SK-N-SH (cell line): ENCODE results near the gene LSM3. TPM values are rescaled to one million over a fixed set of nuclear protein-coding genes. Genes with fewer than 3 reads are reported as not detected.

Experiments used
- CTCF ChIA-PET: fragments of 300-600, 350-600 bp; formaldehyde crosslinking; extraction: SDS; loops from one replicate; lab custom pipeline; 2021; lab: Yijun Ruan, JAX
- POLR2A ChIA-PET: fragments of 350-600 bp; sonication (Branson Sonifier 250); formaldehyde crosslinking; extraction: SDS; loops from one replicate; lab custom pipeline; 2020; ENCODE audit warnings: antibody characterized with exemption, inconsistent platforms; lab: Yijun Ruan, JAX
- DNase-seq: peaks from one replicate; pipeline ENCODE4 v3.0.0; 2012
- H2AFZ ChIP-seq: fragments of 200-600 bp; sonication (generic); 2 replicates; pipeline ENCODE4 v1.8.1; 2016; ENCODE audit warnings: antibody characterized with exemption, mild to moderate bottlenecking, low read depth
- H3F3A ChIP-seq: fragments of 200-600 bp; sonication (generic); replicated peaks from 2 replicates; pipeline ENCODE3; 2016; ENCODE audit warnings: antibody characterized with exemption, mild to moderate bottlenecking; ENCODE audit not compliant: insufficient read depth
- H3K27ac ChIP-seq, 2 experiments: fragments of 200-500 bp in 1 of 2; fragments of 200-600 bp in 1 of 2; sonication (Bioruptor generic) in 1 of 2; sonication (generic), shearing (Covaris generic) in 1 of 2; 2 replicates each; pipeline versions ENCODE4 v1.5.1 to v1.6.1; 2014 to 2016; ENCODE audit warnings: low read depth in 2 of 2, inconsistent platforms in 1 of 2, low read length in 1 of 2, mild to moderate bottlenecking in 1 of 2, mixed read lengths in 1 of 2
- H3K27me3 ChIP-seq: fragments of 200-600 bp; sonication (generic), shearing (Covaris generic); 2 replicates; pipeline ENCODE4 v1.6.1; 2016; ENCODE audit warnings: mixed run types; ENCODE audit not compliant: insufficient read depth
- H3K36me3 ChIP-seq, 2 experiments: fragments of 200-500 bp in 1 of 2; fragments of 200-600 bp in 1 of 2; sonication (Bioruptor generic) in 1 of 2; sonication (generic) in 1 of 2; replicated peaks in 1 of 2; 2 replicates each; pipeline versions ENCODE3 to v1.5.1; 2014 to 2016; ENCODE audit warnings: low read length in 1 of 2, mild to moderate bottlenecking in 1 of 2; ENCODE audit not compliant: insufficient read depth in 2 of 2, control insufficient read depth in 1 of 2
- H3K4me1 ChIP-seq, 2 experiments: fragments of 200-500 bp in 1 of 2; fragments of 200-600 bp in 1 of 2; sonication (Bioruptor generic) in 1 of 2; sonication (generic), shearing (Covaris generic) in 1 of 2; 2 replicates each; pipeline versions ENCODE4 v1.5.1 to v1.6.1; 2014 to 2016; ENCODE audit warnings: low read depth in 1 of 2, low read length in 1 of 2, mixed run types in 1 of 2; ENCODE audit not compliant: insufficient read depth in 2 of 2, control insufficient read depth in 1 of 2
- H3K4me2 ChIP-seq: fragments of 200-600 bp; sonication (generic), shearing (Covaris generic); 2 replicates; pipeline ENCODE4 v1.6.1; 2017; ENCODE audit warnings: mixed run types
- H3K4me3 ChIP-seq, 2 experiments: fragments of 200-500 bp in 1 of 2; fragments of 200-600 bp in 1 of 2; sonication (Bioruptor generic) in 1 of 2; sonication (generic), shearing (Covaris generic) in 1 of 2; 2 replicates each; pipeline versions ENCODE4 v1.5.1 to v1.8.1; 2014 to 2016; ENCODE audit warnings: low read depth in 2 of 2, inconsistent platforms in 1 of 2, low read length in 1 of 2, mild to moderate bottlenecking in 1 of 2, mixed read lengths in 1 of 2, moderate library complexity in 1 of 2
- H3K79me2 ChIP-seq: fragments of 200-600 bp; sonication (generic); 2 replicates; pipeline ENCODE4 v1.8.1; 2017; ENCODE audit warnings: mild to moderate bottlenecking; ENCODE audit not compliant: insufficient read depth
- H3K9ac ChIP-seq: fragments of 200-600 bp; sonication (generic); 2 replicates; pipeline ENCODE4 v1.6.1; 2017; ENCODE audit warnings: mixed run types
- H3K9me2 ChIP-seq: fragments of 200-600 bp; sonication (generic); 2 replicates; pipeline ENCODE4 v1.6.1; 2017; ENCODE audit warnings: mixed run types
- H3K9me3 ChIP-seq: fragments of 200-600 bp; sonication (generic); 2 replicates; pipeline ENCODE4 v1.6.1; 2017; ENCODE audit warnings: mixed run types, mild to moderate bottlenecking, moderate library complexity
- H4K20me1 ChIP-seq: fragments of 200-600 bp; sonication (generic); 2 replicates; pipeline ENCODE4 v1.6.1; 2017; ENCODE audit warnings: mild to moderate bottlenecking, mixed run types; ENCODE audit not compliant: insufficient read depth
- CHD2 ChIP-seq: fragments of 150-350 bp; IDR thresholded peaks from 2 replicates; pipeline ENCODE4 v1.6.1; 2018; ENCODE audit warnings: low read length; ENCODE audit not compliant: partially characterized antibody
- EP300 ChIP-seq, 2 experiments: IDR thresholded peaks; 2 replicates each; pipeline versions ENCODE4 v1.4.0 to v1.6.1; 2012; ENCODE audit warnings: borderline replicate concordance in 1 of 2, low read depth in 1 of 2, low read length in 1 of 2
- FOSL2 ChIP-seq: IDR thresholded peaks from 2 replicates; pipeline ENCODE4 v1.4.0; 2012; ENCODE audit warnings: low read depth, mild to moderate bottlenecking, moderate library complexity, borderline replicate concordance
- FOXM1 ChIP-seq: IDR thresholded peaks from 2 replicates; pipeline ENCODE4 v1.4.0; 2012; ENCODE audit warnings: low read depth, mild to moderate bottlenecking
- GABPA ChIP-seq: IDR thresholded peaks from 2 replicates; pipeline ENCODE4 v1.4.0; 2012; ENCODE audit warnings: low read depth, mild to moderate bottlenecking
- JUND ChIP-seq: IDR thresholded peaks from 2 replicates; pipeline ENCODE4 v1.4.0; 2012
- MAX ChIP-seq: IDR thresholded peaks from 2 replicates; pipeline ENCODE4 v1.4.0; 2012; ENCODE audit warnings: low read depth
- MEF2A ChIP-seq: IDR thresholded peaks from 2 replicates; pipeline ENCODE4 v1.4.0; 2012; ENCODE audit warnings: low read depth, borderline replicate concordance
- NFIC ChIP-seq: IDR thresholded peaks from 2 replicates; pipeline ENCODE4 v1.4.0; 2012; ENCODE audit warnings: borderline replicate concordance
- PBX3 ChIP-seq: IDR thresholded peaks from 2 replicates; pipeline ENCODE4; 2012
- POLR2AphosphoS5 ChIP-seq: IDR thresholded peaks from 2 replicates; pipeline ENCODE4 v1.6.1; 2012; ENCODE audit warnings: low read depth, low read length
- RCOR1 ChIP-seq: fragments of 150-350 bp; IDR thresholded peaks from 2 replicates; pipeline ENCODE4 v1.6.1; 2017; ENCODE audit warnings: antibody characterized with exemption, low read length
- RXRA ChIP-seq: IDR thresholded peaks from 2 replicates; pipeline ENCODE4 v1.4.0; 2012; ENCODE audit warnings: low read depth, mild to moderate bottlenecking, borderline replicate concordance
- SMC3 ChIP-seq: IDR thresholded peaks from 2 replicates; pipeline ENCODE4 v1.6.1; 2012; ENCODE audit warnings: low read depth, low read length, improper control_type of control experiment
- TCF12 ChIP-seq: IDR thresholded peaks from 2 replicates; pipeline ENCODE4 v1.4.0; 2012
- TEAD4 ChIP-seq: IDR thresholded peaks from 2 replicates; pipeline ENCODE4 v1.4.0; 2012; ENCODE audit warnings: mild to moderate bottlenecking, borderline replicate concordance; ENCODE audit not compliant: insufficient read depth
- YY1 ChIP-seq: IDR thresholded peaks from 2 replicates; pipeline ENCODE4 v1.4.0; 2012; ENCODE audit warnings: low read depth, mild to moderate bottlenecking
- WGBS: methylation state at CpG from one replicate; pipeline ENCODE4 v1.1.6; 2017; ENCODE audit warnings: low lambda C conversion rate; 5-methylcytosine and 5-hydroxymethylcytosine counted together
- polyA plus RNA-seq, 3 experiments: library from polyadenylated mRNA; depleted of rRNA; stranded (reverse); fragments of >200 nt; gene quantifications; 2 replicates each; pipeline ENCODE4 v1.2.3, GENCODE V29; 2012

Gene LSM3
- polyA plus RNA-seq, 1 of the 3 experiments (the other 2 are of a cell fraction), result 5.1 TPM

- POLR2A ChIA-PET, result interaction anchor here (0.7 to 1.1 kb wide), 2 partner anchors 45 to 506 kb away, joined by 3 read pairs; partner anchors contain the start of genes CHCHD4 and TMEM43
These were observed 8.7 kb upstream of the LSM3 start for GRCh38 chr3:14169871-14170270.

GRCh38 chr3:14170531-14171159 lies 8.0 kb upstream of the LSM3 start:
- H3K27me3 ChIP-seq, result no peaks in the 10 kb centered on the region
- peak overlapping the region; percentile 53 for H3K9ac ChIP-seq
- H3F3A ChIP-seq, result peaks cover 52% of the 10 kb centered on the region
- H4K20me1 ChIP-seq, result peaks cover 7% of the 10 kb centered on the region; the same call in 1 of the 2 replicates
- H3K36me3 ChIP-seq, result peaks cover 59 to 73% of the 10 kb centered on the region in 2 experiments
- no peak for DNase-seq
- H2AFZ ChIP-seq, result no peak overlapping the region
- H3K9me3 ChIP-seq, result no peaks in the 10 kb centered on the region
- peak; percentile 93 for TF ChIP-seq JUND
- no peak for TF ChIP-seq SMC3
- peak; percentile 78; the same call in 1 of the 2 replicates for TF ChIP-seq TEAD4
- TF ChIP-seq YY1, result peak; percentile 38; the same call in 1 of the 2 replicates
- TF ChIP-seq TCF12, result peak; percentile 94
- peak; percentile 56; the same call in 1 of the 2 replicates for TF ChIP-seq POLR2AphosphoS5
- TF ChIP-seq FOXM1, result peak; percentile 57; the same call in 1 of the 2 replicates
- peak; percentile 44 for TF ChIP-seq MEF2A
- TF ChIP-seq RCOR1, result no peak
- TF ChIP-seq EP300 (IDR thresholded peaks at IDR 0.05; ENCODE audit: borderline replicate concordance in 1 of 2, low read depth in 1 of 2, low read length in 1 of 2), result peak in 1 of 2 experiments; percentile 81; a peak in 2 of 4 replicates
- TF ChIP-seq FOSL2, result peak; percentile 92
- peak; percentile 77 for TF ChIP-seq PBX3
- TF ChIP-seq MAX, result peak; percentile 43; the same call in 1 of the 2 replicates
- peak; percentile 52; the same call in 1 of the 2 replicates for TF ChIP-seq NFIC
- no peak for TF ChIP-seq GABPA
- peak; percentile 32; the same call in 1 of the 2 replicates for TF ChIP-seq RXRA
- peaks cover 71% of the 10 kb centered on the region for H3K79me2 ChIP-seq
- peaks cover 24 to 51% of the 10 kb centered on the region in 2 experiments for H3K4me1 ChIP-seq
- WGBS, result 7% methylated on average over 2 of the region's 2 CpGs
- ChIA-PET CTCF (interaction anchor here (0.8 kb wide), 1 partner anchor 274 kb away, joined by 4 read pairs; no protein-coding TSS in a partner anchor), POLR2A (interaction anchor here (0.7 to 1.1 kb wide), 2 partner anchors 46 to 505 kb away, joined by 3 read pairs; partner anchors contain the start of genes CHCHD4 and TMEM43)
- peak overlapping the region; percentile 59 for H3K4me2 ChIP-seq
- H3K27ac ChIP-seq, result peak overlapping the region; percentile 81 to 98
- H3K4me3 ChIP-seq, result 0 out of 4 replicates have a peak overlapping the region, but pooled peaks of 1 of the 2 experiments have one; percentile 2
- no peaks in the 10 kb centered on the region for H3K9me2 ChIP-seq

More at GRCh38 chr3:14169871-14170270, 8.7 kb upstream of the LSM3 start:
- peaks cover 49% of the 10 kb centered on the region for H3F3A ChIP-seq
- no peaks in the 10 kb centered on the region; the same call in 1 of the 2 replicates for H4K20me1 ChIP-seq
- DNase-seq, result no peak
- H3K4me1 ChIP-seq, result peaks cover 21 to 44% of the 10 kb centered on the region in 2 experiments
- H3K9me3 ChIP-seq, result no peaks in the 10 kb centered on the region
- peaks cover 66 to 80% of the 10 kb centered on the region in 2 experiments for H3K36me3 ChIP-seq
- CTCF ChIA-PET, result no interaction called here
- H3K4me3 ChIP-seq, result peak overlapping the region in 1 of 2 experiments; percentile 2; a peak in 1 of 4 replicates
- peak overlapping the region; percentile 81 to 98 for H3K27ac ChIP-seq
- peak overlapping the region; percentile 53 for H3K9ac ChIP-seq
- no peaks in the 10 kb centered on the region for H3K27me3 ChIP-seq
- H3K79me2 ChIP-seq, result peaks cover 64% of the 10 kb centered on the region
- H3K9me2 ChIP-seq, result no peaks in the 10 kb centered on the region
- TF ChIP-seq CHD2 (no peak), MAX (no peak), RXRA (no peak)
- no peak overlapping the region for H2AFZ ChIP-seq
- peak overlapping the region; percentile 59 for H3K4me2 ChIP-seq
